Neural progenitor cell (in vitro differentiated cells): ENCODE measurements around the gene DOCK9. TPM values are rescaled to one million over a fixed set of nuclear protein-coding genes. Genes with fewer than 3 reads are reported as not detected.
"Not testable (repeated sequence)": the region's sequence is repeated elsewhere in the genome, so short reads cannot be mapped to it uniquely, and the experiment has no call there.

Experiments
- DNase-seq: peaks from one replicate; pipeline ENCODE4 v3.0.0-alpha.2; 2016; ENCODE audit warnings: low spot score
- H2AFZ ChIP-seq: fragments of 200-600 bp; sonication (generic); replicated peaks from 2 replicates; pipeline ENCODE4 v1.6.1; 2016; ENCODE audit warnings: antibody characterized with exemption
- H3F3A ChIP-seq: fragments of 200-600 bp; sonication (generic); 2 replicates; pipeline ENCODE4 v1.6.1; 2016; ENCODE audit warnings: antibody characterized with exemption, low read depth
- H3K27ac ChIP-seq: fragments of 200-600 bp; sonication (generic); 2 replicates; pipeline ENCODE4 v1.5.1; 2016; ENCODE audit warnings: mild to moderate bottlenecking
- H3K27me3 ChIP-seq: fragments of 200-600 bp; sonication (generic); 2 replicates; pipeline ENCODE4 v1.6.1; 2016; ENCODE audit warnings: mild to moderate bottlenecking, moderate library complexity
- H3K36me3 ChIP-seq: fragments of 200-600 bp; sonication (generic); 2 replicates; pipeline ENCODE4 v1.5.1; 2016
- H3K4me1 ChIP-seq: fragments of 200-600 bp; sonication (generic); 2 replicates; pipeline ENCODE4 v1.6.1; 2016; ENCODE audit warnings: mixed run types
- H3K4me2 ChIP-seq: fragments of 200-600 bp; sonication (generic); 2 replicates; pipeline ENCODE4 v1.6.1; 2016
- H3K4me3 ChIP-seq: fragments of 200-600 bp; sonication (generic); 2 replicates; pipeline ENCODE4 v1.5.1; 2016
- H3K79me2 ChIP-seq: fragments of 200-600 bp; sonication (generic); 2 replicates; pipeline ENCODE4 v1.6.1; 2016; ENCODE audit warnings: low read depth
- H3K9ac ChIP-seq: fragments of 200-600 bp; sonication (generic); 2 replicates; pipeline ENCODE4 v1.6.1; 2016
- H3K9me3 ChIP-seq: fragments of 200-600 bp; sonication (generic); 2 replicates; pipeline ENCODE4 v1.5.1; 2016; ENCODE audit warnings: low read depth
- H4K20me1 ChIP-seq: fragments of 200-600 bp; sonication (generic); 2 replicates; pipeline ENCODE4 v1.6.1; 2016; ENCODE audit warnings: low read depth
- H3K27ac Mint-ChIP-seq: 3 replicates; pipeline ENCODE4 v1.8.0; 2021; ENCODE audit warnings: mixed read lengths
- H3K27me3 Mint-ChIP-seq: 2 replicates; pipeline ENCODE4 v1.8.0; 2022; ENCODE audit warnings: low read depth, mild to moderate bottlenecking, inconsistent platforms, moderate library complexity, mixed read lengths; ENCODE audit not compliant: insufficient read depth
- H3K36me3 Mint-ChIP-seq: 3 replicates; pipeline ENCODE4 v1.8.0; 2021; ENCODE audit warnings: mixed read lengths
- H3K4me1 Mint-ChIP-seq: 3 replicates; pipeline ENCODE4 v1.8.0; 2021; ENCODE audit warnings: mixed read lengths
- H3K4me3 Mint-ChIP-seq: 3 replicates; pipeline ENCODE4 v1.8.0; 2021; ENCODE audit warnings: mild to moderate bottlenecking, moderate library complexity, mixed read lengths
- H3K9me3 Mint-ChIP-seq: 3 replicates; pipeline ENCODE4 v1.8.0; 2020; ENCODE audit warnings: mixed read lengths
- EZH2 ChIP-seq: fragments of 200-600 bp; sonication (generic); IDR thresholded peaks from 2 replicates; pipeline ENCODE4 v1.6.1; 2017; ENCODE audit warnings: antibody characterized with exemption, mild to moderate bottlenecking, moderate library complexity
- EZH2phosphoT487 ChIP-seq: fragments of 200-600 bp; sonication (generic); IDR thresholded peaks from 2 replicates; pipeline ENCODE4 v1.6.1; 2017; ENCODE audit warnings: antibody characterized with exemption
- total RNA-seq: library from RNA; depleted of rRNA; stranded (reverse); fragments of >200 nt; gene quantifications from 2 replicates; pipeline ENCODE4 v1.2.3, GENCODE V29; 2015; ENCODE audit warnings: low replicate concordance
- TF ChIP-seq, protein P1 (sequence below): fragments of 200-600 bp; sonication (generic); IDR thresholded peaks from 2 replicates; pipeline ENCODE4 v1.5.1; 2017; ENCODE audit warnings: antibody characterized with exemption, mild to moderate bottlenecking

DOCK9 gene
- total RNA-seq, 1 donor from 2014 or later, result 16.6 TPM

- no peak overlapping the region for H3K27ac ChIP-seq
- Mint-ChIP-seq H3K27ac (no peak overlapping the region), H3K4me3 (no peak overlapping the region), H3K4me1 (peaks cover 12% of the 10 kb centered on the region), H3K27me3 (peaks cover 2% of the 10 kb centered on the region), H3K36me3 (no peaks in the 10 kb centered on the region), H3K9me3 (no peaks in the 10 kb centered on the region)
- no peak overlapping the region for H3K9ac ChIP-seq
- no peaks in the 10 kb centered on the region for H3K79me2 ChIP-seq
- no peaks in the 10 kb centered on the region for H3K27me3 ChIP-seq
- no peak overlapping the region for H2AFZ ChIP-seq
- no peaks in the 10 kb centered on the region for H3F3A ChIP-seq
- no peak for DNase-seq
- no peak for TF ChIP-seq EZH2phosphoT487
- no peak for TF ChIP-seq EZH2
- TF ChIP-seq, protein P1, sequence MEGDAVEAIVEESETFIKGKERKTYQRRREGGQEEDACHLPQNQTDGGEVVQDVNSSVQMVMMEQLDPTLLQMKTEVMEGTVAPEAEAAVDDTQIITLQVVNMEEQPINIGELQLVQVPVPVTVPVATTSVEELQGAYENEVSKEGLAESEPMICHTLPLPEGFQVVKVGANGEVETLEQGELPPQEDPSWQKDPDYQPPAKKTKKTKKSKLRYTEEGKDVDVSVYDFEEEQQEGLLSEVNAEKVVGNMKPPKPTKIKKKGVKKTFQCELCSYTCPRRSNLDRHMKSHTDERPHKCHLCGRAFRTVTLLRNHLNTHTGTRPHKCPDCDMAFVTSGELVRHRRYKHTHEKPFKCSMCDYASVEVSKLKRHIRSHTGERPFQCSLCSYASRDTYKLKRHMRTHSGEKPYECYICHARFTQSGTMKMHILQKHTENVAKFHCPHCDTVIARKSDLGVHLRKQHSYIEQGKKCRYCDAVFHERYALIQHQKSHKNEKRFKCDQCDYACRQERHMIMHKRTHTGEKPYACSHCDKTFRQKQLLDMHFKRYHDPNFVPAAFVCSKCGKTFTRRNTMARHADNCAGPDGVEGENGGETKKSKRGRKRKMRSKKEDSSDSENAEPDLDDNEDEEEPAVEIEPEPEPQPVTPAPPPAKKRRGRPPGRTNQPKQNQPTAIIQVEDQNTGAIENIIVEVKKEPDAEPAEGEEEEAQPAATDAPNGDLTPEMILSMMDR, result no peak
- no peaks in the 10 kb centered on the region for H3K9me3 ChIP-seq
- H3K4me1 ChIP-seq, result peaks cover 7% of the 10 kb centered on the region
- no peak overlapping the region for H3K4me3 ChIP-seq
- H3K36me3 ChIP-seq, result no peaks in the 10 kb centered on the region
- no peak overlapping the region for H3K4me2 ChIP-seq
- H4K20me1 ChIP-seq, result no peaks in the 10 kb centered on the region
Observed at GRCh38 chr13:98819382-98820010, 158.4 kb downstream of the DOCK9 start.

- Histone ChIP-seq H3K9ac (no peak overlapping the region), H3K27ac (no peak overlapping the region)
- no peaks in the 10 kb centered on the region for H3K36me3 Mint-ChIP-seq
Observed at GRCh38 chr13:98816406-98816805, 161.5 kb downstream of the DOCK9 start.

DNA sequence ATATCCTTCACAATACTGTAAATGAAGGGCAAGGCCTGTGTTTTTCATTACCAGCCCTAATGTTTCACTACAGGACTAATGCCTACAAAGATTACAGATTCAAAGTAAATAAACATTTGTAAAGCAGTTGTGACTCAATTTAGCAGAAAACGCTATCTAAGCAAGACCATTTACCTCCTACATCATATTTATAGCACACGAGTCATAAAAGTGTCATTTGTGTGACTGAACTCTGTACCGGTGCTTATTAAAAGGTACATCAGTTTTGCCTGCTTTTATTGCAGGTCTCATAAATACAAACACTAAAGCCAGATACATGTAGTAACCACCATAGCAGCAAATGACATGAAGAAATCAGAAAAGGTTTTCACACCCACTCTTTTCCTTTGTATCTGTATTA lies 163.9 kb downstream of the DOCK9 start:
- Histone ChIP-seq H3K79me2 (no peaks in the 10 kb centered on the region), H4K20me1 (no peaks in the 10 kb centered on the region), H3K4me3 (no peak overlapping the region), H3K36me3 (no peaks in the 10 kb centered on the region), H3K4me1 (no peaks in the 10 kb centered on the region), H3K9ac (no peak overlapping the region), H3F3A (no peaks in the 10 kb centered on the region), H3K27ac (no peak overlapping the region), H3K27me3 (no peaks in the 10 kb centered on the region), H2AFZ (no peak overlapping the region), H3K4me2 (no peak overlapping the region), H3K9me3 (no peaks in the 10 kb centered on the region)
- H3K9me3 Mint-ChIP-seq, result no peaks in the 10 kb centered on the region
- no peak overlapping the region for H3K4me3 Mint-ChIP-seq
- no peak overlapping the region for H3K27ac Mint-ChIP-seq
- H3K4me1 Mint-ChIP-seq, result no peaks in the 10 kb centered on the region
- no peaks in the 10 kb centered on the region for H3K27me3 Mint-ChIP-seq
- H3K36me3 Mint-ChIP-seq, result no peaks in the 10 kb centered on the region
- no peak for DNase-seq
- no peak for TF ChIP-seq EZH2
- no peak for TF ChIP-seq EZH2phosphoT487
- TF ChIP-seq, protein P1, result no peak

More at GRCh38 chr13:98816406-98816805, 161.5 kb downstream of the DOCK9 start:
- no peak overlapping the region for H3K4me2 ChIP-seq
- H3K27me3 ChIP-seq, result no peaks in the 10 kb centered on the region
- H2AFZ ChIP-seq, result no peak overlapping the region
- DNase-seq, result no peak
- H3K27me3 Mint-ChIP-seq, result peaks cover 2% of the 10 kb centered on the region
- no peaks in the 10 kb centered on the region for H3K79me2 ChIP-seq
- TF ChIP-seq EZH2phosphoT487, result no peak
- TF ChIP-seq, protein P1, result no peak
- TF ChIP-seq EZH2, result no peak
- H3K9me3 ChIP-seq, result no peaks in the 10 kb centered on the region
- no peaks in the 10 kb centered on the region for H3K36me3 ChIP-seq
- H3K4me3 Mint-ChIP-seq, result no peak overlapping the region
- no peaks in the 10 kb centered on the region for H3F3A ChIP-seq
- H3K4me1 Mint-ChIP-seq, result peaks cover 2% of the 10 kb centered on the region
- no peaks in the 10 kb centered on the region for H4K20me1 ChIP-seq
- no peaks in the 10 kb centered on the region for H3K9me3 Mint-ChIP-seq
- H3K27ac Mint-ChIP-seq, result no peak overlapping the region
- H3K4me1 ChIP-seq, result peaks cover 5% of the 10 kb centered on the region
- H3K4me3 ChIP-seq, result no peak overlapping the region

- H4K20me1 ChIP-seq, H3K4me3 ChIP-seq, H3K79me2 ChIP-seq, H3K4me3 Mint-ChIP-seq, DNase-seq, H3K36me3 ChIP-seq, H3K4me1 Mint-ChIP-seq, H2AFZ ChIP-seq, H3K4me2 ChIP-seq, H3K27me3 ChIP-seq, H3K27me3 Mint-ChIP-seq, H3K4me1 ChIP-seq, H3F3A ChIP-seq, H3K9me3 Mint-ChIP-seq, H3K9me3 ChIP-seq, H3K9ac ChIP-seq, H3K36me3 Mint-ChIP-seq, H3K27ac ChIP-seq, H3K27ac Mint-ChIP-seq: not testable (repeated sequence)
Observed at GRCh38 chr13:98812186-98812790, 165.6 kb downstream of the DOCK9 start.
